CD8-positive, alpha-beta memory T cell (primary cell): ENCODE data around the gene NECTIN1. TPM values are rescaled to one million over a fixed set of nuclear protein-coding genes. Genes with fewer than 3 reads are reported as not detected.
A peak's percentile ranks its signal among the peaks of the same experiment; 100 is the strongest.

Source experiments
- CTCF ChIA-PET: fragments of 350-600 bp; sonication (Branson Sonifier 250); formaldehyde crosslinking; loops from one replicate; lab custom pipeline; 2021; ENCODE audit warnings: antibody characterized with exemption; lab: Charles Lee
- POLR2A ChIA-PET: fragments of 350-600 bp; sonication (Branson Sonifier 250); formaldehyde crosslinking; loops from one replicate; lab custom pipeline; 2021; ENCODE audit warnings: antibody characterized with exemption; lab: Charles Lee
- DNase-seq, 5 donors: peaks; one replicate each; pipeline versions ENCODE4 v3.0.0 to v3.0.0-alpha.2; 2020 to 2022; ENCODE audit warnings: mixed read lengths in 1 of 5
- H3K27ac ChIP-seq: one replicate; pipeline ENCODE4 v1.7.0; 2013; ENCODE audit warnings: low read depth, mild to moderate bottlenecking, low read length, moderate library complexity
- H3K27me3 ChIP-seq: 2 replicates; pipeline ENCODE4 v1.7.0; 2013; ENCODE audit warnings: low read length, mild to moderate bottlenecking; ENCODE audit not compliant: insufficient read depth, poor library complexity, severe bottlenecking
- H3K36me3 ChIP-seq: 2 replicates; pipeline ENCODE4 v1.7.0; 2013; ENCODE audit warnings: mild to moderate bottlenecking, low read length, moderate library complexity; ENCODE audit not compliant: insufficient read depth
- H3K4me1 ChIP-seq: 2 replicates; pipeline ENCODE4 v1.7.0; 2013; ENCODE audit warnings: mild to moderate bottlenecking, low read length, moderate library complexity; ENCODE audit not compliant: insufficient read depth
- H3K4me3 ChIP-seq: 2 replicates; pipeline ENCODE4 v1.7.0; 2013; ENCODE audit warnings: mild to moderate bottlenecking, low read length
- H3K9me3 ChIP-seq: 2 replicates; pipeline ENCODE4 v1.7.0; 2013; ENCODE audit warnings: mild to moderate bottlenecking, low read length
- H3K27ac Mint-ChIP-seq, 8 donors: one replicate each; pipeline ENCODE4 v1.8.0; 2020 to 2021; ENCODE audit warnings: mixed read lengths in 8 of 8, mild to moderate bottlenecking in 6 of 8, inconsistent platforms in 3 of 8, moderate library complexity in 3 of 8
- H3K27me3 Mint-ChIP-seq, 2 donors: one replicate each; pipeline ENCODE4 v1.8.0; 2020 to 2021; ENCODE audit warnings: mixed read lengths in 2 of 2, mild to moderate bottlenecking in 1 of 2, moderate library complexity in 1 of 2
- H3K36me3 Mint-ChIP-seq, 3 donors: one replicate each; pipeline ENCODE4 v1.8.0; 2020 to 2021; ENCODE audit warnings: mixed read lengths in 3 of 3, inconsistent platforms in 1 of 3, mild to moderate bottlenecking in 1 of 3
- H3K4me1 Mint-ChIP-seq, 3 donors: one replicate each; pipeline ENCODE4 v1.8.0; 2020 to 2021; ENCODE audit warnings: mixed read lengths in 3 of 3, inconsistent platforms in 1 of 3, mild to moderate bottlenecking in 1 of 3
- H3K4me3 Mint-ChIP-seq, 7 donors: one replicate each; pipeline ENCODE4 v1.8.0; 2020 to 2021; ENCODE audit warnings: mixed read lengths in 7 of 7, mild to moderate bottlenecking in 6 of 7, moderate library complexity in 4 of 7, inconsistent platforms in 2 of 7
- H3K9me3 Mint-ChIP-seq, 5 donors: one replicate each; pipeline ENCODE4 v1.8.0; 2020 to 2022; ENCODE audit warnings: mixed read lengths in 5 of 5, mild to moderate bottlenecking in 3 of 5, moderate library complexity in 2 of 5, inconsistent platforms in 1 of 5
- polyA plus RNA-seq: library from polyadenylated mRNA; unstranded; fragments of 300-500 nt; fragmentation: Illumina TruSeq; gene quantifications from one replicate; pipeline ENCODE4 v1.2.3, GENCODE V29; 2021
- total RNA-seq, 2 experiments: library from RNA; stranded (reverse); gene quantifications; one replicate each; pipeline ENCODE4 v1.2.3, GENCODE V29; 2021

Gene NECTIN1
- total and polyA plus RNA-seq, 3 experiments from 2014 or later = 0.35 to 3.8 (median 3.0) TPM

- H3K9me3 Mint-ChIP-seq = no peaks in the 10 kb centered on the region
- no peaks in the 10 kb centered on the region for H3K4me1 ChIP-seq
- ChIA-PET CTCF (interaction anchor here (0.8 kb wide), 1 partner anchor 84 kb away, joined by 3 read pairs; the partner anchor contains the start of gene NECTIN1), POLR2A (no interaction called here)
- H3K4me3 ChIP-seq = no peak overlapping the region
- H3K4me3 Mint-ChIP-seq = peak overlapping the region in 1 of 7 donors; percentile 42
- no peaks in the 10 kb centered on the region for H3K36me3 Mint-ChIP-seq
- no peak overlapping the region for H3K27ac Mint-ChIP-seq
- no peaks in the 10 kb centered on the region for H3K27me3 ChIP-seq
- no peaks in the 10 kb centered on the region for H3K36me3 ChIP-seq
- peaks cover 5 to 13% of the 10 kb centered on the region in 2 donors for H3K27me3 Mint-ChIP-seq
- DNase-seq = no peak
- no peak overlapping the region for H3K27ac ChIP-seq
- H3K9me3 ChIP-seq = no peaks in the 10 kb centered on the region
- H3K4me1 Mint-ChIP-seq = no peaks in the 10 kb centered on the region
Measured at GRCh38 chr11:119645018-119645417, 84.0 kb downstream of the NECTIN1 start.

GRCh38 chr11:119644502-119644901 is 84.5 kb downstream of the NECTIN1 start:
- Mint-ChIP-seq H3K9me3 (no peaks in the 10 kb centered on the region), H3K4me1 (no peaks in the 10 kb centered on the region), H3K27ac (no peak overlapping the region), H3K27me3 (peaks cover 5 to 17% of the 10 kb centered on the region in 2 donors), H3K4me3 (no peak overlapping the region), H3K36me3 (no peaks in the 10 kb centered on the region)
- Histone ChIP-seq H3K9me3 (no peaks in the 10 kb centered on the region), H3K36me3 (no peaks in the 10 kb centered on the region), H3K27me3 (no peaks in the 10 kb centered on the region), H3K4me1 (no peaks in the 10 kb centered on the region), H3K27ac (no peak overlapping the region), H3K4me3 (no peak overlapping the region)
- ChIA-PET POLR2A (no interaction called here), CTCF (interaction anchor here (0.8 kb wide), 1 partner anchor 85 kb away, joined by 3 read pairs; the partner anchor contains the start of gene NECTIN1)
- DNase-seq = no peak

GRCh38 chr11:119643876-119644225 is 85.1 kb downstream of the NECTIN1 start:
- H3K9me3 ChIP-seq = no peaks in the 10 kb centered on the region
- no peak overlapping the region for H3K4me3 ChIP-seq
- no peaks in the 10 kb centered on the region for H3K4me1 ChIP-seq
- POLR2A ChIA-PET = no interaction called here
- no peaks in the 10 kb centered on the region for H3K27me3 ChIP-seq
- H3K9me3 Mint-ChIP-seq = peaks cover 0 to 2% (median 0%) of the 10 kb centered on the region in 5 donors
- no peak overlapping the region for H3K4me3 Mint-ChIP-seq
- peaks cover 5 to 19% of the 10 kb centered on the region in 2 donors for H3K27me3 Mint-ChIP-seq
- no peak overlapping the region for H3K27ac ChIP-seq
- DNase-seq = no peak
- CTCF ChIA-PET = no interaction called here
- no peak overlapping the region for H3K27ac Mint-ChIP-seq
- H3K4me1 Mint-ChIP-seq = no peaks in the 10 kb centered on the region
- H3K36me3 ChIP-seq = no peaks in the 10 kb centered on the region
- no peaks in the 10 kb centered on the region for H3K36me3 Mint-ChIP-seq

DNA sequence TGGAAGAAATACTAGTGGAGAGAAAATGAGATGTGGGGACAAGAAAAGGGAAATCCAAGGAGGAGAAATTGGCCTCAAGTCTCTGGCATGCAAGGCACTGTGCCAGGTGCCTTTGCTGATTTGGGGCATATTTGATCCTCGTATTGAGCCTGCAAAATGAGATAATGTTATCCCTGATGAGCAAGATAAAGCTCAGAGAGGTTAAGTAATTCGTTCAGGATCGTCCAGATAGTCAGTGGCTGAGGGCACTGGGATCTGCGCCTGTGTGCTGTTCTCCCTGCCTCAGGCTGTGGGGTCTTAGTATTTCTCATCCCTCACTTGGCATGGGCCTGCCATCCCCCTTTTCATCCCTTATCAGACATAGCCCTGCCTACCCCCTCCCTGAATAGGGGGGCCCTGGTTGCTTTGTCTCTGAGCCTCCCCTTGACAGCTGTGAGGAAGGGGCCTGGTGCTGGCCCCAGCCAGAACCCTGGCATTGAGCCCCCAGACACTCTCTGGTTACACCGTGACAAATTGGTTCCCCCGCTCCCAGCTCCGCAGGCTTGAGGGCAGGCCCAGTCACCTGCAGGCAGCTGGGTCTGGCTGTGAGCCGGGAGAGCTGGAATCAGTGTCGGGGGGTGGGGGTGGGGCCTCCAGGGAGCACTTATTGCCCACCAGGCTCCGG is 85.7 kb downstream of the NECTIN1 start:
- Histone ChIP-seq H3K4me1 (no peaks in the 10 kb centered on the region), H3K36me3 (no peaks in the 10 kb centered on the region), H3K27ac (no peak overlapping the region), H3K9me3 (no peaks in the 10 kb centered on the region), H3K4me3 (no peak overlapping the region), H3K27me3 (no peaks in the 10 kb centered on the region)
- H3K27me3 Mint-ChIP-seq = peaks cover 5 to 19% of the 10 kb centered on the region in 2 donors
- no peak overlapping the region for H3K4me3 Mint-ChIP-seq
- H3K4me1 Mint-ChIP-seq = no peaks in the 10 kb centered on the region
- no peak overlapping the region for H3K27ac Mint-ChIP-seq
- H3K36me3 Mint-ChIP-seq = no peaks in the 10 kb centered on the region
- DNase-seq = no peak
- H3K9me3 Mint-ChIP-seq = peaks cover 0 to 2% (median 0%) of the 10 kb centered on the region in 5 donors
- ChIA-PET POLR2A (no interaction called here), CTCF (no interaction called here)

- Histone ChIP-seq H3K27me3 (no peaks in the 10 kb centered on the region), H3K4me3 (no peak overlapping the region), H3K4me1 (no peaks in the 10 kb centered on the region), H3K9me3 (no peaks in the 10 kb centered on the region), H3K27ac (no peak overlapping the region), H3K36me3 (no peaks in the 10 kb centered on the region)
- H3K4me3 Mint-ChIP-seq = no peak overlapping the region
- H3K9me3 Mint-ChIP-seq = peaks cover 0 to 2% (median 0%) of the 10 kb centered on the region in 5 donors
- H3K36me3 Mint-ChIP-seq = no peaks in the 10 kb centered on the region
- ChIA-PET CTCF (interaction anchor here (0.6 to 2.2 kb wide), 4 partner anchors 12 to 437 kb away, joined by 3 to 12 read pairs (median 6); partner anchors contain the start of gene NECTIN1), POLR2A (no interaction called here)
- no peak for DNase-seq
- H3K27me3 Mint-ChIP-seq = peaks cover 5 to 20% of the 10 kb centered on the region in 2 donors
- H3K4me1 Mint-ChIP-seq = no peaks in the 10 kb centered on the region
- H3K27ac Mint-ChIP-seq = no peak overlapping the region
Measured at GRCh38 chr11:119641983-119642745, 86.8 kb downstream of the NECTIN1 start.

DNA sequence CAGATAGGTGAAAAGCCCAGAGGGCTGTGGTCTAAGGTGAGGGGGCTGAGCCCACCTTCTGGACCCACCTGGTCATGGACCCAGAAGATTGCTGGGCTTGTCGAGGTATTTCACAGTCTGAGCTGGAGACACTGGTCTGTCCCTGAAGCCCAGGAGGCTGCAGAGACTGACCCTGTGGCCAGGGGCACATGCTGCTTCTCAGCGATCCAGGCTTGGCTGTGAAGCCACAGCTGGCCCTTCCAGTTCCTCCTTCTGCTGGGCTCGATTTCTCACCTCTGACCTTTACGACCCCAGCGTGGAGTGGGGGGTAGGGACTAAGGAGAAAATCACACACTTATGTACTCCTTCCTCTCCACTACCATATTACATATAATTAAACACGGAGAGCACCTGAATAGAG is 88.5 kb downstream of the NECTIN1 start:
- Mint-ChIP-seq H3K4me3 (no peak overlapping the region), H3K4me1 (no peaks in the 10 kb centered on the region), H3K36me3 (no peaks in the 10 kb centered on the region), H3K9me3 (peaks cover 0 to 2% (median 0%) of the 10 kb centered on the region in 5 donors), H3K27me3 (peaks cover 11 to 22% of the 10 kb centered on the region in 2 donors), H3K27ac (peak overlapping the region in 1 of 8 donors; percentile 60)
- ChIA-PET CTCF (interaction anchor here (1.6 to 2.2 kb wide), 2 partner anchors 11 to 89 kb away, joined by 8 to 12 read pairs; partner anchors contain the start of gene NECTIN1), POLR2A (no interaction called here)
- no peaks in the 10 kb centered on the region for H3K36me3 ChIP-seq
- no peaks in the 10 kb centered on the region for H3K4me1 ChIP-seq
- no peak overlapping the region for H3K4me3 ChIP-seq
- no peaks in the 10 kb centered on the region for H3K27me3 ChIP-seq
- DNase-seq = no peak
- no peaks in the 10 kb centered on the region for H3K9me3 ChIP-seq
- no peak overlapping the region for H3K27ac ChIP-seq

DNA sequence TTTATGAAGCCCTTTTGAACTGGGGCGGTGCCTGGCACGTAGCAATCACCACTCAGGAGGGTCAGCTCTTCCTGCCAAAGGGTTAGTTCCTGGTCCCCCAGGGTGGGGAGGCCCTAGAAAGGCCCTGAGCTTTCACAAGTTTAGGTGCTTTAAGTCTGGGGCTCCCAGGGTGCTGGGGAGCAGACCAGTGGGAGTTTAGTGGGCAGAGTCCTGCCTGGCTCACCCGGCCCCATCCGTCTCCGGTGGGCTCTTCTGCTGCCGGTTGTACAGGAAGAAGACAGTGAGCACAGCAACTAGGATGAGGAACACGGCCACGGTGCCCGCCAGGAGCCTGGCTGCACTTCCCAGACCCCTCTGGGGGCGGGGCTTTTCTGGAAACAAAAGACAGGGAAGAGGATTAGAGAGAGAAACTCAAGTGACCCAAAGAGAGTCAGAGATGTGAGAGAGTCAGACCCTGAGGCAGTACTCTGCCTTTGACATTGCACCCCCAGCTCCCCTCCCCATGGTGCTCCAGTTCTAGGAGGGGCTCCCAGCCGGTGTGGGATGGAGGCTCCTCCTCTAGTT is 89.3 kb downstream of the NECTIN1 start:
- H3K4me3 Mint-ChIP-seq = no peak overlapping the region
- Histone ChIP-seq H3K36me3 (no peaks in the 10 kb centered on the region), H3K4me3 (no peak overlapping the region), H3K4me1 (no peaks in the 10 kb centered on the region), H3K9me3 (no peaks in the 10 kb centered on the region), H3K27me3 (no peaks in the 10 kb centered on the region), H3K27ac (no peak overlapping the region)
- no peaks in the 10 kb centered on the region for H3K4me1 Mint-ChIP-seq
- H3K9me3 Mint-ChIP-seq = peaks cover 0 to 2% (median 0%) of the 10 kb centered on the region in 5 donors
- DNase-seq = no peak
- H3K27ac Mint-ChIP-seq = no peak overlapping the region
- H3K27me3 Mint-ChIP-seq = peaks cover 11 to 22% of the 10 kb centered on the region in 2 donors
- POLR2A ChIA-PET = no interaction called here
- no peaks in the 10 kb centered on the region for H3K36me3 Mint-ChIP-seq
- CTCF ChIA-PET = no interaction called here

GRCh38 chr11:119638851-119639250 is 90.1 kb downstream of the NECTIN1 start:
- H3K36me3 Mint-ChIP-seq = no peaks in the 10 kb centered on the region
- DNase-seq = no peak
- H3K27me3 Mint-ChIP-seq = peaks cover 11 to 18% of the 10 kb centered on the region in 2 donors
- no peak overlapping the region for H3K27ac Mint-ChIP-seq
- Histone ChIP-seq H3K4me1 (no peaks in the 10 kb centered on the region), H3K27me3 (no peaks in the 10 kb centered on the region), H3K4me3 (no peak overlapping the region), H3K9me3 (no peaks in the 10 kb centered on the region), H3K36me3 (no peaks in the 10 kb centered on the region), H3K27ac (no peak overlapping the region)
- ChIA-PET POLR2A (no interaction called here), CTCF (interaction anchor here (1.2 kb wide), 1 partner anchor 91 kb away, joined by 4 read pairs; no protein-coding TSS in a partner anchor)
- no peak overlapping the region for H3K4me3 Mint-ChIP-seq
- H3K9me3 Mint-ChIP-seq = peaks cover 0 to 2% (median 0%) of the 10 kb centered on the region in 5 donors
- H3K4me1 Mint-ChIP-seq = no peaks in the 10 kb centered on the region
